Lower leg skin (tissue), 4 donors: ENCODE data around the gene RGS9. TPM values are rescaled to one million over a fixed set of nuclear protein-coding genes. Genes with fewer than 3 reads are reported as not detected.
A peak's percentile ranks its signal among the peaks of the same experiment; 100 is the strongest.
"Not testable (repeated sequence)": the region's sequence is repeated elsewhere in the genome, so short reads cannot be mapped to it uniquely, and the experiment has no call there.

Experiments used
- DNase-seq, 2 donors: peaks; one replicate each; pipeline ENCODE4 v3.0.0-alpha.2; 2019; ENCODE audit warnings: low spot score in 2 of 2
- H3K4me3 ChIP-seq: fragments of 200-600 bp; sonication (generic); 2 replicates; pipeline ENCODE4 v1.5.1; 2017; ENCODE audit warnings: mild to moderate bottlenecking, low read depth; ENCODE audit not compliant: poor library complexity, severe bottlenecking
- CTCF ChIP-seq, 3 donors: fragments of 450-650 bp; IDR thresholded peaks; one replicate each; pipeline ENCODE4 v1.5.1; 2016; ENCODE audit warnings: antibody characterized with exemption in 3 of 3, mild to moderate bottlenecking in 3 of 3, moderate library complexity in 2 of 3
- POLR2A ChIP-seq, 2 donors: fragments of 450-650 bp; IDR thresholded peaks; one replicate each; pipeline ENCODE4 v1.6.1; 2016 to 2017; ENCODE audit warnings: antibody characterized with exemption in 2 of 2, mild to moderate bottlenecking in 1 of 2, moderate library complexity in 1 of 2
- WGBS, 2 donors: methylation state at CpG; one replicate each; pipeline ENCODE4 v1.1.5; 2018; 5-methylcytosine and 5-hydroxymethylcytosine counted together
- intact Hi-C: fragments of 100-400 bp; cut with DNase I; formaldehyde crosslinking; loops from one replicate; pipeline ENCODE4 v1.15.0; 2023; ENCODE audit warnings: low total_unique reads
- total RNA-seq, 4 donors: library from RNA; depleted of rRNA; stranded (reverse); fragments of >200 nt; gene quantifications; one replicate each; pipeline ENCODE4 v1.1.0, GENCODE V29; 2016

Gene RGS9
- total RNA-seq, 4 donors from 2014 or later: 1.4 to 8.9 (median 4.6) TPM

GRCh38 chr17:65109543-65109942, 27.6 kb upstream of the RGS9 start:
- WGBS, 2 donors: 40 to 43% methylated on average over 6 of the region's 6 CpGs
- no peak overlapping the region for H3K4me3 ChIP-seq
- DNase-seq: no peak
- TF ChIP-seq POLR2A (IDR thresholded peaks at IDR 0.05) (no peak), CTCF (IDR thresholded peaks at IDR 0.05) (no peak)
- intact Hi-C loops: no loop called here

- intact Hi-C loops: no loop called here
Observed at GRCh38 chr17:65109990-65110680, 27.0 kb upstream of the RGS9 start.

GRCh38 chr17:65115839-65116238, 21.3 kb upstream of the RGS9 start:
- no peak for TF ChIP-seq CTCF (IDR thresholded peaks at IDR 0.05)
- TF ChIP-seq POLR2A (IDR thresholded peaks at IDR 0.05): no peak
- WGBS, 2 donors: 55 to 73% methylated on average over 2 to 3 of the region's 3 CpGs
- intact Hi-C loops: no loop called here
- H3K4me3 ChIP-seq: no peak overlapping the region
- peak in 1 of 2 donors; percentile 65 for DNase-seq

More at GRCh38 chr17:65109990-65110680, 27.0 kb upstream of the RGS9 start:
- WGBS, 2 donors: 88 to 89% methylated on average over 2 of the region's 2 CpGs
- DNase-seq: no peak
- H3K4me3 ChIP-seq: no peak overlapping the region
- TF ChIP-seq CTCF (IDR thresholded peaks at IDR 0.05): no peak

GRCh38 chr17:65116515-65116914, 20.7 kb upstream of the RGS9 start:
- DNase-seq, H3K4me3 ChIP-seq, intact Hi-C loops: not testable (repeated sequence)
- 47 to 62% methylated on average over 5 of the region's 5 CpGs for WGBS, 2 donors

- no peak for DNase-seq
- intact Hi-C loops: no loop called here
- no peak overlapping the region for H3K4me3 ChIP-seq
- 61 to 85% methylated on average over 4 of the region's 4 CpGs for WGBS, 2 donors
- TF ChIP-seq CTCF (IDR thresholded peaks at IDR 0.05): no peak
- no peak for TF ChIP-seq POLR2A (IDR thresholded peaks at IDR 0.05)
Observed at GRCh38 chr17:65117384-65118035, 19.7 kb upstream of the RGS9 start.

GRCh38 chr17:65121368-65121767, 15.8 kb upstream of the RGS9 start:
- WGBS, 2 donors: 45 to 46% methylated on average over 6 of the region's 6 CpGs
- H3K4me3 ChIP-seq: no peak overlapping the region
- intact Hi-C loops: no loop called here

More at GRCh38 chr17:65121368-65121767, 15.8 kb upstream of the RGS9 start:
- TF ChIP-seq POLR2A (IDR thresholded peaks at IDR 0.05) (no peak), CTCF (IDR thresholded peaks at IDR 0.05) (no peak)
- DNase-seq: no peak
